H9 (cell line): ENCODE measurements around the gene EIF3D. TPM values are rescaled to one million over a fixed set of nuclear protein-coding genes. Genes with fewer than 3 reads are reported as not detected.

ENCODE experiments used
- DNase-seq: peaks from one replicate; pipeline ENCODE4 v3.0.0-alpha.2; 2017
- H2AFZ ChIP-seq: one replicate; pipeline ENCODE4 v1.6.1; 2013; ENCODE audit warnings: mild to moderate bottlenecking, low read length, control low read depth, moderate library complexity
- H2AK5ac ChIP-seq: 2 replicates; pipeline ENCODE4 v1.6.1; 2013; ENCODE audit warnings: low read length, control low read depth, mixed read lengths; ENCODE audit not compliant: insufficient read length
- H2BK120ac ChIP-seq: one replicate; pipeline ENCODE4 v1.6.1; 2013; ENCODE audit warnings: low read depth, mild to moderate bottlenecking, low read length, control low read depth, inconsistent platforms; ENCODE audit not compliant: poor library complexity, severe bottlenecking
- H2BK12ac ChIP-seq: 2 replicates; pipeline ENCODE4 v1.6.1; 2013; ENCODE audit warnings: low read length, control low read depth, mixed read lengths, low read depth; ENCODE audit not compliant: insufficient read length
- H2BK15ac ChIP-seq: 2 replicates; pipeline ENCODE4 v1.6.1; 2013; ENCODE audit warnings: low read depth, low read length, control low read depth
- H2BK20ac ChIP-seq: one replicate; pipeline ENCODE4 v1.6.1; 2013; ENCODE audit warnings: low read depth, mild to moderate bottlenecking, low read length, control low read depth, inconsistent platforms; ENCODE audit not compliant: poor library complexity, severe bottlenecking
- H2BK5ac ChIP-seq: 2 replicates; pipeline ENCODE4 v1.6.1; 2013; ENCODE audit warnings: low read length, control low read depth, mixed read lengths; ENCODE audit not compliant: insufficient read length
- H3K14ac ChIP-seq: 2 replicates; pipeline ENCODE4 v1.6.1; 2013; ENCODE audit warnings: low read length, control low read depth; ENCODE audit not compliant: insufficient read depth
- H3K18ac ChIP-seq: 2 replicates; pipeline ENCODE4 v1.6.1; 2013; ENCODE audit warnings: low read depth, mild to moderate bottlenecking, mixed read lengths, low read length, control low read depth; ENCODE audit not compliant: insufficient read length
- H3K23ac ChIP-seq: 2 replicates; pipeline ENCODE4 v1.6.1; 2013; ENCODE audit warnings: low read length, control low read depth, mixed read lengths, low read depth; ENCODE audit not compliant: insufficient read length
- H3K23me2 ChIP-seq: 2 replicates; pipeline ENCODE4 v1.6.1; 2013; ENCODE audit warnings: low read depth, mild to moderate bottlenecking, mixed read lengths, low read length, control low read depth; ENCODE audit not compliant: insufficient read length, poor library complexity, severe bottlenecking
- H3K27ac ChIP-seq: 2 replicates; pipeline ENCODE4 v1.5.1; 2013; ENCODE audit warnings: low read length, control low read depth, mixed read lengths, low read depth; ENCODE audit not compliant: insufficient read length
- H3K27me3 ChIP-seq: 2 replicates; pipeline ENCODE4 v1.6.1; 2013; ENCODE audit warnings: low read length, control low read depth, inconsistent platforms; ENCODE audit not compliant: insufficient read depth
- H3K4ac ChIP-seq: 2 replicates; pipeline ENCODE4 v1.6.1; 2013; ENCODE audit warnings: low read depth, mild to moderate bottlenecking, control low read depth, inconsistent platforms, low read length, moderate library complexity
- H3K4me1 ChIP-seq: 2 replicates; pipeline ENCODE4 v1.6.1; 2013; ENCODE audit warnings: low read length, control low read depth, inconsistent platforms; ENCODE audit not compliant: insufficient read depth
- H3K4me2 ChIP-seq: 2 replicates; pipeline ENCODE4 v1.6.1; 2013; ENCODE audit warnings: low read length, control low read depth, mixed read lengths; ENCODE audit not compliant: insufficient read length, insufficient read depth
- H3K56ac ChIP-seq: 2 replicates; pipeline ENCODE4 v1.6.1; 2013; ENCODE audit warnings: low read depth, mild to moderate bottlenecking, mixed read lengths, low read length, control low read depth; ENCODE audit not compliant: insufficient read length
- H3K79me1 ChIP-seq: 2 replicates; pipeline ENCODE4 v1.6.1; 2013; ENCODE audit warnings: low read depth, mild to moderate bottlenecking, moderate library complexity, low read length, control low read depth, inconsistent platforms; ENCODE audit not compliant: insufficient read depth, poor library complexity, severe bottlenecking
- H3K79me2 ChIP-seq: 2 replicates; pipeline ENCODE4 v1.6.1; 2013; ENCODE audit warnings: low read length, control low read depth, inconsistent platforms; ENCODE audit not compliant: insufficient read depth
- H3K9ac ChIP-seq: 2 replicates; pipeline ENCODE4 v1.6.1; 2013; ENCODE audit warnings: low read length, control low read depth, mixed read lengths; ENCODE audit not compliant: insufficient read length; ENCODE audit errors: extremely low read depth
- H3K9me3 ChIP-seq: one replicate; pipeline ENCODE4 v1.6.1; 2013; ENCODE audit warnings: low read depth, low read length, inconsistent platforms; ENCODE audit not compliant: control insufficient read depth
- H3T11ph ChIP-seq: one replicate; pipeline ENCODE4 v1.6.1; 2013; ENCODE audit warnings: mild to moderate bottlenecking, low read length, control low read depth, inconsistent platforms
- H4K20me1 ChIP-seq: one replicate; pipeline ENCODE4 v1.6.1; 2013; ENCODE audit not compliant: control insufficient read depth, insufficient read length, insufficient read depth
- H4K5ac ChIP-seq: 2 replicates; pipeline ENCODE4 v1.6.1; 2013; ENCODE audit warnings: low read depth, mild to moderate bottlenecking, mixed read lengths, low read length, control low read depth; ENCODE audit not compliant: insufficient read length
- H4K8ac ChIP-seq: replicated peaks from 2 replicates; pipeline ENCODE4 v1.6.1; 2013; ENCODE audit warnings: low read length, control low read depth, mixed read lengths, low read depth; ENCODE audit not compliant: insufficient read length
- H4K91ac ChIP-seq: 2 replicates; pipeline ENCODE4 v1.6.1; 2013; ENCODE audit warnings: low read depth, mild to moderate bottlenecking, moderate library complexity, mixed read lengths, low read length, control low read depth; ENCODE audit not compliant: insufficient read length
- H3K27ac Mint-ChIP-seq, 3 experiments: 2 replicates in 2 of 3; 3 replicates in 1 of 3; pipeline ENCODE4 v1.8.0; 2020 to 2021; ENCODE audit warnings: mixed read lengths in 3 of 3, mild to moderate bottlenecking in 1 of 3, moderate library complexity in 1 of 3
- H3K27me3 Mint-ChIP-seq: 2 replicates; pipeline ENCODE4 v1.8.0; 2021; ENCODE audit warnings: low read depth, mild to moderate bottlenecking, moderate library complexity, mixed read lengths
- H3K36me3 Mint-ChIP-seq, 3 experiments: 2 replicates in 2 of 3; 3 replicates in 1 of 3; pipeline ENCODE4 v1.8.0; 2020 to 2021; ENCODE audit warnings: low read depth in 3 of 3, mixed read lengths in 3 of 3; ENCODE audit not compliant: insufficient read depth in 1 of 3
- H3K4me1 Mint-ChIP-seq, 2 experiments: 2 replicates each; pipeline ENCODE4 v1.8.0; 2020; ENCODE audit warnings: mixed read lengths in 2 of 2
- H3K4me3 Mint-ChIP-seq, 2 experiments: 2 replicates in 1 of 2; 3 replicates in 1 of 2; pipeline ENCODE4 v1.8.0; 2020 to 2021; ENCODE audit warnings: mild to moderate bottlenecking in 2 of 2, mixed read lengths in 2 of 2, moderate library complexity in 1 of 2
- H3K9me3 Mint-ChIP-seq, 2 experiments: 2 replicates in 1 of 2; 3 replicates in 1 of 2; pipeline ENCODE4 v1.8.0; 2020; ENCODE audit warnings: mild to moderate bottlenecking in 2 of 2, mixed read lengths in 2 of 2, moderate library complexity in 1 of 2
- CTCF ChIP-seq: fragments of 200-600 bp; sonication (generic); conservative IDR thresholded peaks from 3 replicates; pipeline ENCODE4 v1.8.0; 2021; ENCODE audit warnings: antibody characterized with exemption, mild to moderate bottlenecking
- WGBS: extraction: QIAGEN DNeasy Blood & Tissue Kit; methylation state at CpG from one replicate; pipeline ENCODE4 v1.1.7; 2013; ENCODE audit warnings: missing lambda C conversion rate, low lambda C conversion rate, mixed read lengths; ENCODE audit not compliant: insufficient read length; ENCODE audit errors: extremely low coverage; 5-methylcytosine and 5-hydroxymethylcytosine counted together
- total RNA-seq: library from RNA; stranded (reverse); gene quantifications from 2 replicates; pipeline ENCODE4 v1.2.1, GENCODE V29; 2021

Gene EIF3D
- total RNA-seq, 1 experiment from 2014 or later, result 198 TPM

GRCh38 chr22:36478966-36479365 lies 50.0 kb downstream of the EIF3D start:
- no peak overlapping the region for H3K9ac ChIP-seq
- H2BK15ac ChIP-seq, result no peak overlapping the region
- H3K4me1 ChIP-seq, result no peaks in the 10 kb centered on the region
- no peak overlapping the region for H2BK20ac ChIP-seq
- no peak overlapping the region for H2BK120ac ChIP-seq
- H4K5ac ChIP-seq, result no peak overlapping the region
- no peak overlapping the region for H2BK12ac ChIP-seq
- no peak overlapping the region for H2AFZ ChIP-seq
- Mint-ChIP-seq H3K27ac (no peak overlapping the region), H3K4me3 (no peak overlapping the region), H3K27me3 (peaks cover 20% of the 10 kb centered on the region), H3K36me3 (peaks cover 17 to 42% (median 36%) of the 10 kb centered on the region in 3 experiments), H3K9me3 (peaks cover 0 to 8% of the 10 kb centered on the region in 2 experiments; a peak in 3 of 5 replicates), H3K4me1 (peaks cover 4 to 11% of the 10 kb centered on the region in 2 experiments)
- no peak overlapping the region for H3K56ac ChIP-seq
- no peaks in the 10 kb centered on the region for H4K20me1 ChIP-seq
- DNase-seq, result no peak
- no peak overlapping the region for H2BK5ac ChIP-seq
- TF ChIP-seq CTCF, result no peak
- no peak overlapping the region for H3K23ac ChIP-seq
- no peaks in the 10 kb centered on the region for H3K9me3 ChIP-seq
- H3K79me1 ChIP-seq, result no peaks in the 10 kb centered on the region
- WGBS, result no CpG with 5 or more reads among the region's 4 CpGs
- H4K91ac ChIP-seq, result no peak overlapping the region
- H3K4me2 ChIP-seq, result no peak overlapping the region
- H3K23me2 ChIP-seq, result peaks cover 5% of the 10 kb centered on the region
- no peak overlapping the region for H3K4ac ChIP-seq
- no peak overlapping the region for H3K18ac ChIP-seq
- no peak overlapping the region for H4K8ac ChIP-seq
- no peak overlapping the region for H3K27ac ChIP-seq
- H3T11ph ChIP-seq, result no peak overlapping the region
- H3K79me2 ChIP-seq, result no peaks in the 10 kb centered on the region
- peaks cover 3% of the 10 kb centered on the region; the same call in 1 of the 2 replicates for H3K27me3 ChIP-seq
- no peak overlapping the region for H3K14ac ChIP-seq
- no peak overlapping the region for H2AK5ac ChIP-seq
